T-helper 2 cell treated with Interferon-gamma antibody and Interleukin-4, amounts not matched to agents 100 ng/mL and 5 ng/mL, for 36 hours (primary cell): ENCODE results near the gene IQSEC1. TPM values are rescaled to one million over a fixed set of nuclear protein-coding genes. Genes with fewer than 3 reads are reported as not detected.

Experiments
- intact Hi-C: fragments of 100-400 bp; cut with micrococcal nuclease; formaldehyde crosslinking; loops from one replicate; pipeline ENCODE4 v1.15.1; 2023
- total RNA-seq: library from RNA; stranded (reverse); gene quantifications from 2 replicates; pipeline ENCODE4 v1.2.3, GENCODE V29; 2022

Gene IQSEC1
- total RNA-seq, 1 donor from 2014 or later: 50.3 TPM

GRCh38 chr3:12987602-12988001, 85.6 kb downstream of the IQSEC1 start:
- intact Hi-C loops: no loop called here

GRCh38 chr3:12986986-12987385, 86.2 kb downstream of the IQSEC1 start:
- intact Hi-C loops: no loop called here

- intact Hi-C loops: no loop called here
Observed at GRCh38 chr3:12986521-12986920, 86.7 kb downstream of the IQSEC1 start.

- intact Hi-C loops: no loop called here
Observed at GRCh38 chr3:12986031-12986430, 87.2 kb downstream of the IQSEC1 start.

GRCh38 chr3:12985148-12985547, 88.1 kb downstream of the IQSEC1 start:
- intact Hi-C loops: loop anchor here (2.0 kb wide), 1 partner anchor 116 kb away; no protein-coding TSS in a partner anchor

- intact Hi-C loops: loop anchor here (2.0 kb wide), 1 partner anchor 115 kb away; no protein-coding TSS in a partner anchor
Observed at GRCh38 chr3:12984023-12984823, 89.0 kb downstream of the IQSEC1 start.

GRCh38 chr3:12983319-12983718, 89.9 kb downstream of the IQSEC1 start:
- intact Hi-C loops: no loop called here

- intact Hi-C loops: no loop called here
Observed at GRCh38 chr3:12982619-12983101, 90.6 kb downstream of the IQSEC1 start.

- intact Hi-C loops: no loop called here
Observed at GRCh38 chr3:12981306-12982275, 91.6 kb downstream of the IQSEC1 start.

GRCh38 chr3:12980596-12981290, 92.5 kb downstream of the IQSEC1 start:
- intact Hi-C loops: no loop called here

- intact Hi-C loops: no loop called here
Observed at GRCh38 chr3:12979947-12980487, 93.2 kb downstream of the IQSEC1 start.

GRCh38 chr3:12979151-12979946, 93.9 kb downstream of the IQSEC1 start:
- intact Hi-C loops: no loop called here

GRCh38 chr3:12978682-12979081, 94.5 kb downstream of the IQSEC1 start:
- intact Hi-C loops: no loop called here

- intact Hi-C loops: no loop called here
Observed at GRCh38 chr3:12977117-12977808, 96.0 kb downstream of the IQSEC1 start.

- intact Hi-C loops: no loop called here
Observed at GRCh38 chr3:12975748-12976522, 97.3 kb downstream of the IQSEC1 start.

GRCh38 chr3:12974819-12975218, 98.4 kb downstream of the IQSEC1 start:
- intact Hi-C loops: no loop called here

- intact Hi-C loops: no loop called here
Observed at GRCh38 chr3:12974334-12974733, 98.9 kb downstream of the IQSEC1 start.

GRCh38 chr3:12973827-12974226, 99.4 kb downstream of the IQSEC1 start:
- intact Hi-C loops: no loop called here
